ENCODE measurements around the gene VAV3. TPM values are rescaled to one million over a fixed set of nuclear protein-coding genes. Genes with fewer than 3 reads are reported as not detected.
A peak's percentile ranks its signal among the peaks of the same experiment; 100 is the strongest.

Gene VAV3
- total and polyA plus RNA-seq, 11 donors = 0.57 to 8.3 (median 1.9) TPM

- Histone ChIP-seq H3K27ac (peak overlapping the region in 1 of 12 donors; percentile 0), H3K27me3 (no peaks in the 10 kb centered on the region), H3K4me3 (no peak overlapping the region), H3K36me3 (no peaks in the 10 kb centered on the region), H3K9me3 (peaks cover 0 to 11% (median 0%) of the 10 kb centered on the region in 12 donors), H3K4me1 (peaks cover 0 to 27% (median 0%) of the 10 kb centered on the region in 12 donors)
- no peak for TF ChIP-seq CTCF (IDR thresholded peaks at IDR 0.05)
- no peak for TF ChIP-seq POLR2A (IDR thresholded peaks at IDR 0.05)
- WGBS, 4 donors = 43 to 59% (median 50%) methylated on average over 2 of the region's 2 CpGs
- intact Hi-C loops (cut with DNase I) = loop anchor here in 2 of 10 donors (10.0 kb wide), 2 partner anchors 56 to 66 kb away; no protein-coding TSS in a partner anchor
- ATAC-seq (no peak), DNase-seq (no peak)
Measured at GRCh38 chr1:107871259-107871658, 93.7 kb downstream of the VAV3 start.

GRCh38 chr1:107870696-107871095, 94.3 kb downstream of the VAV3 start:
- Histone ChIP-seq H3K4me1 (peaks cover 0 to 24% (median 0%) of the 10 kb centered on the region in 12 donors), H3K4me3 (no peak overlapping the region), H3K27ac (no peak overlapping the region), H3K36me3 (no peaks in the 10 kb centered on the region), H3K9me3 (peaks cover 0 to 10% (median 0%) of the 10 kb centered on the region in 12 donors), H3K27me3 (no peaks in the 10 kb centered on the region)
- ATAC-seq = peak in 1 of 4 donors; percentile 29
- 69 to 82% (median 77%) methylated on average over 3 of the region's 3 CpGs for WGBS, 4 donors
- no peak for DNase-seq
- intact Hi-C loops (cut with DNase I) = loop anchor here in 2 of 10 donors (10.0 kb wide), 2 partner anchors 56 to 66 kb away; no protein-coding TSS in a partner anchor
- no peak for TF ChIP-seq CTCF (IDR thresholded peaks at IDR 0.05)
- no peak for TF ChIP-seq POLR2A (IDR thresholded peaks at IDR 0.05)

GRCh38 chr1:107867897-107868296, 97.1 kb downstream of the VAV3 start:
- H3K4me1 ChIP-seq = peaks cover 0 to 22% (median 0%) of the 10 kb centered on the region in 12 donors
- TF ChIP-seq POLR2A (IDR thresholded peaks at IDR 0.05) (no peak), CTCF (IDR thresholded peaks at IDR 0.05) (no peak)
- H3K27me3 ChIP-seq = no peaks in the 10 kb centered on the region
- intact Hi-C loops (cut with DNase I) = no loop called here
- ATAC-seq = no peak
- 44 to 57% (median 48%) methylated on average over 1 of the region's 1 CpG for WGBS, 4 donors
- peaks cover 0 to 10% (median 0%) of the 10 kb centered on the region in 12 donors for H3K9me3 ChIP-seq
- H3K27ac ChIP-seq = no peak overlapping the region
- H3K36me3 ChIP-seq = no peaks in the 10 kb centered on the region
- no peak overlapping the region for H3K4me3 ChIP-seq
- DNase-seq = no peak

- intact Hi-C loops (cut with DNase I) = no loop called here
- WGBS, 4 donors = 47 to 64% (median 57%) methylated on average over 2 of the region's 2 CpGs
- H3K4me1 ChIP-seq = peaks cover 0 to 18% (median 0%) of the 10 kb centered on the region in 12 donors
- TF ChIP-seq CTCF (IDR thresholded peaks at IDR 0.05) = no peak
- TF ChIP-seq POLR2A (IDR thresholded peaks at IDR 0.05) = no peak
- H3K36me3 ChIP-seq = no peaks in the 10 kb centered on the region
- no peak for DNase-seq
- H3K4me3 ChIP-seq = no peak overlapping the region
- no peak overlapping the region for H3K27ac ChIP-seq
- H3K9me3 ChIP-seq = peaks cover 0 to 12% (median 0%) of the 10 kb centered on the region in 12 donors
- H3K27me3 ChIP-seq = no peaks in the 10 kb centered on the region
- no peak for ATAC-seq
Measured at GRCh38 chr1:107867422-107867821, 97.6 kb downstream of the VAV3 start.

All from heart left ventricle (tissue), 16 donors.